KOPT-K1 (cell line): ENCODE data around the gene SLFN11.

ENCODE experiments used
- H3K27ac ChIP-seq: fragments of 200-600 bp; sonication (generic); 2 replicates; pipeline ENCODE4 v1.5.1; 2016; ENCODE audit warnings: antibody characterized with exemption, mild to moderate bottlenecking, low read depth, low read length; ENCODE audit not compliant: poor library complexity, severe bottlenecking
- H3K36me3 ChIP-seq: fragments of 200-600 bp; sonication (generic); 2 replicates; pipeline ENCODE4 v1.5.1; 2017; ENCODE audit warnings: antibody characterized with exemption, mild to moderate bottlenecking, low read length, moderate library complexity; ENCODE audit not compliant: insufficient read depth
- H3K9me3 ChIP-seq: fragments of 200-600 bp; sonication (generic); 2 replicates; pipeline ENCODE4 v1.5.1; 2017; ENCODE audit warnings: antibody characterized with exemption, low read length, mild to moderate bottlenecking; ENCODE audit not compliant: insufficient read depth, poor library complexity, severe bottlenecking

SLFN11 gene

DNA sequence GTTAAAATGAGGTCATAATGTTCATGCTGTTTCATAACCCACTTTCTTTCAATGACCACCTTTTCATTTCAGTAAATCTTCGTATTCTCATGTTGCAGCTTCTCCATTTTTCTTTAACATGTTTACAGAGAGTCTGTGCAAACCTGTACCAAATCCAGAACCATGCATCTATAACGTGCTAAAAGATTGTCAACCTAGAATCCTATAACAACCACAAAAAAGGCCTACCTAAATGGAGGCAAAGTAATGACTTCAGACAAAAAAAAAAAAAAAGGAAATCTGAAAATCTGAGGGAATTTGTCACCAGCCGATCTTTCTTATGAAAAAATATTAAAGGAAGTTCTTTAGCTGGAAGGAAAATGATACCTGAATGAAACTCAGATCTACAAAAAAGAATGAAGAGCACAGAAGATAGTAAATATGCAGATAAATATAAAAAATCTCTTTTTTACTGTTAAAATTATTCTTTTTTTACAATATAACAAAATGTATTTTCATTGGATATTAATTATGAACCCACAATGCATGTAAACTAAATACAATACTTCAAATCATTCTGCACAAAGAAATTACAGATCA lies 1.4 kb upstream of the SLFN11 start:
- peak overlapping the region; percentile 99 for H3K27ac ChIP-seq
- peaks cover 22% of the 10 kb centered on the region for H3K36me3 ChIP-seq

DNA sequence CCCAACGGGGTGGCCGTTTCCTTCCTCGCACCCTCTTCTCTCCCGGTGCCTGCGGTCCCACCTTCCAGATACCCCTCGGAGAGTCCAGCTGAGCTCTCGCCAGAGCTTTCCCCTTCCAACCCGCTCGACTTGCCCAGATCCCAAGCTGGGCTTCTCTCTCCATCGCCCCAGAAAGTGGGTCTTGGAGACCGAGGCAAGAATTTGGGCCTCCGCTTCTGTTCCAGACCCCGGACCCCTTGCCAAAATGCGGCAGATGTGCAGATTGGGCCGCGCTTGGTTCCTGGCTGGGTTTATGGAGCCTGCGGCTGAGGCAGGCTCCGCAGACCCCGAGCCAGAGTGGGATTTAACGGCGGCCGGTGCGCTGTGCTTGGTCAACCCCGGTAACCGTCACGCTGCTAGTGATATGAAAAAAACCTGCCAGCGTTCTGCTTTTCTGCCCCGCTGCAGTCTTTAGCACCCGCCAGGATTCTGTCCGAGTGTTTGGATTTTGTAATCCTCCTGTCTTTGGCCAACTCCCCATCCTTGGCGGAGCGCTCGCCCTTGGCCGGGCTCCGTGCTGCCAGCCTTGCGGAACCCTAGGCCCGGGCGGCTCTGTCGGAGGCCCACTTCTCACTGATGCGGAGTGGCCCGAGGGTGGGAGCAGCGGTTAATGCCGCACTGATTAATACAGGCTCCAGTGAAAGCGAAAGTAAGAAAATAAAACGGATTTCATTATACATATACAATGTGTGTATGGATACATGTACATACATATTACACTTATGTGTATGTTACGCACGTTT lies 754 bp upstream of the SLFN11 start:
- peaks cover 20% of the 10 kb centered on the region for H3K9me3 ChIP-seq
- peak overlapping the region; percentile 99 for H3K27ac ChIP-seq
- H3K36me3 ChIP-seq = peaks cover 29% of the 10 kb centered on the region

More for the DNA sequence above, 1.4 kb upstream of the SLFN11 start:
- peaks cover 16% of the 10 kb centered on the region for H3K9me3 ChIP-seq

- Histone ChIP-seq H3K36me3 (peaks cover 41% of the 10 kb centered on the region), H3K27ac (peak overlapping the region; percentile 99), H3K9me3 (peaks cover 20% of the 10 kb centered on the region)
Measured at GRCh38 chr17:35372846-35373533, 431 bp downstream of the SLFN11 start.

GRCh38 chr17:35371934-35372333 lies 1.5 kb downstream of the SLFN11 start:
- no peak overlapping the region for H3K27ac ChIP-seq
- peaks cover 20% of the 10 kb centered on the region for H3K9me3 ChIP-seq
- H3K36me3 ChIP-seq = peaks cover 51% of the 10 kb centered on the region

GRCh38 chr17:35368081-35368830 lies 5.2 kb downstream of the SLFN11 start:
- peaks cover 20% of the 10 kb centered on the region for H3K9me3 ChIP-seq
- peak overlapping the region; percentile 15 for H3K27ac ChIP-seq
- peaks cover 87% of the 10 kb centered on the region for H3K36me3 ChIP-seq

GRCh38 chr17:35361027-35361426 lies 12.4 kb downstream of the SLFN11 start:
- H3K36me3 ChIP-seq = peaks cover 98% of the 10 kb centered on the region
- no peak overlapping the region for H3K27ac ChIP-seq
- no peaks in the 10 kb centered on the region for H3K9me3 ChIP-seq

DNA sequence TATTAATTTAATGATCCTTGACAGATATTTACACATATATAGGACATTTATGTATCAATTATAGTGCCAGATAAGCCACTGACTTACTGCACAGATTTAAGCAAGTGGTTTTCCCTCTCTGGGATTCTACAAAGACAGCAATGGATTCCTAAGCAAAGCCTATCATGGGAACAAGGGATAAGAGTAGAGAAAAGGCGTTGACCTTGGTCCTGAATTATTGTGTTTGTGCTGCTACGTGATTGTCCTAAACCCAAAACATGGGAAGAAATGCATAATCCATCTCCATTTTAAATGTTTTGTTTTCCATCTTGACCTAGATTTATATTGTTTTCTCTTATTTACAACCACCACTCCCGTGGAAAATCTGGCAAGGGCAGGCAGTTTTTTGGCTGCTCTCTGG lies 14.0 kb downstream of the SLFN11 start:
- H3K27ac ChIP-seq = no peak overlapping the region
- no peaks in the 10 kb centered on the region for H3K9me3 ChIP-seq
- peaks cover 98% of the 10 kb centered on the region for H3K36me3 ChIP-seq

- Histone ChIP-seq H3K9me3 (no peaks in the 10 kb centered on the region), H3K36me3 (peaks cover 89% of the 10 kb centered on the region), H3K27ac (no peak overlapping the region)
Measured at GRCh38 chr17:35352284-35352683, 21.1 kb downstream of the SLFN11 start.

- H3K27ac ChIP-seq = no peak overlapping the region
- H3K36me3 ChIP-seq = peaks cover 71% of the 10 kb centered on the region
- H3K9me3 ChIP-seq = no peaks in the 10 kb centered on the region
Measured at GRCh38 chr17:35350493-35350892, 22.9 kb downstream of the SLFN11 start.

- no peak overlapping the region for H3K27ac ChIP-seq
- peaks cover 31% of the 10 kb centered on the region for H3K36me3 ChIP-seq
- peaks cover 14% of the 10 kb centered on the region for H3K9me3 ChIP-seq
Measured at GRCh38 chr17:35345926-35346771, 27.3 kb downstream of the SLFN11 start.

GRCh38 chr17:35345445-35345925 lies 27.9 kb downstream of the SLFN11 start:
- Histone ChIP-seq H3K27ac (no peak overlapping the region), H3K9me3 (peaks cover 20% of the 10 kb centered on the region), H3K36me3 (peaks cover 24% of the 10 kb centered on the region)

- H3K36me3 ChIP-seq = peaks cover 14% of the 10 kb centered on the region
- no peak overlapping the region for H3K27ac ChIP-seq
- H3K9me3 ChIP-seq = peaks cover 23% of the 10 kb centered on the region
Measured at GRCh38 chr17:35344262-35344661, 29.2 kb downstream of the SLFN11 start.

- H3K36me3 ChIP-seq = no peaks in the 10 kb centered on the region
- H3K9me3 ChIP-seq = peaks cover 23% of the 10 kb centered on the region
- no peak overlapping the region for H3K27ac ChIP-seq
Measured at GRCh38 chr17:35342276-35342675, 31.1 kb downstream of the SLFN11 start.

- peaks cover 23% of the 10 kb centered on the region for H3K9me3 ChIP-seq
Measured at GRCh38 chr17:35341411-35341992, 31.9 kb downstream of the SLFN11 start.

More at GRCh38 chr17:35341411-35341992, 31.9 kb downstream of the SLFN11 start:
- Histone ChIP-seq H3K36me3 (no peaks in the 10 kb centered on the region), H3K27ac (no peak overlapping the region)
